Omental fat pad (tissue), 4 donors: Measurements from ENCODE around the gene APLP2. TPM values are rescaled to one million over a fixed set of nuclear protein-coding genes. Genes with fewer than 3 reads are reported as not detected.
A peak's percentile ranks its signal among the peaks of the same experiment; 100 is the strongest.

ENCODE experiments used
- ATAC-seq: fragments of 150-250 bp; one replicate; pipeline ENCODE4 v1.9.1; 2016; ENCODE audit warnings: mild to moderate bottlenecking, moderate library complexity; ENCODE audit not compliant: low FRiP score
- DNase-seq: peaks from one replicate; pipeline ENCODE4 v3.0.0-alpha.2; 2019; ENCODE audit warnings: low spot score
- CTCF ChIP-seq, 3 donors: fragments of 450-650 bp; IDR thresholded peaks; one replicate each; pipeline ENCODE4 v1.5.1; 2016 to 2017; ENCODE audit warnings: antibody characterized with exemption in 3 of 3, mild to moderate bottlenecking in 3 of 3, moderate library complexity in 2 of 3
- total RNA-seq, 4 donors: library from RNA; depleted of rRNA; stranded (reverse); fragments of >200 nt; gene quantifications; one replicate each; pipeline ENCODE4 v1.1.0, GENCODE V29; 2016

The APLP2 gene
- total RNA-seq, 4 donors from 2014 or later: 288 to 530 (median 485) TPM

DNA sequence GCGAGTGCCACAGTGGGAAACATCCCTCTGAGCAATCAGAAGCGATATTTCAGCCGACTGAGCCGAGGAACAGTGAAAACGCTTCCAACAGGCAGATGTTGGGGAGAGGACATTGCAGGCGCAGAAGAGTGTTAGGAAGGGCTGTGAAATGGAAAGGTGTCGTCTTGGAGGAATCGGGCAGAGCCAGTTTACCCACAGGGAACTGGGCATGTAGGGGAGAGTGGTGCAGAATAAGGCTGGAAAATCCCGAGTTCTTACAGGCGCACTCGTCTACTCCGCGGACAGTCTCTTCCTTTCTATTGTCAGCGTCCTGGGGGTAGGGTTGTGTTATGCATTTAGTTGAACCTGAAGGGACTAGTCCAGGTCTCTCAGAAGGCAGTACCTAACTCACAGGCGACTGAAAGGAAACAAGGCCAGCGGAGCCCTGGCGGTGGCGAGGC is 1.1 kb upstream of the APLP2 start:
- TF ChIP-seq CTCF (IDR thresholded peaks at IDR 0.05): no peak
- no peak for ATAC-seq

GRCh38 chr11:130068986-130069658 is 572 bp upstream of the APLP2 start:
- DNase-seq (no peak), ATAC-seq (peak; percentile 82)
- no peak for TF ChIP-seq CTCF (IDR thresholded peaks at IDR 0.05)

More for the DNA sequence above, 1.1 kb upstream of the APLP2 start:
- DNase-seq: no peak

DNA sequence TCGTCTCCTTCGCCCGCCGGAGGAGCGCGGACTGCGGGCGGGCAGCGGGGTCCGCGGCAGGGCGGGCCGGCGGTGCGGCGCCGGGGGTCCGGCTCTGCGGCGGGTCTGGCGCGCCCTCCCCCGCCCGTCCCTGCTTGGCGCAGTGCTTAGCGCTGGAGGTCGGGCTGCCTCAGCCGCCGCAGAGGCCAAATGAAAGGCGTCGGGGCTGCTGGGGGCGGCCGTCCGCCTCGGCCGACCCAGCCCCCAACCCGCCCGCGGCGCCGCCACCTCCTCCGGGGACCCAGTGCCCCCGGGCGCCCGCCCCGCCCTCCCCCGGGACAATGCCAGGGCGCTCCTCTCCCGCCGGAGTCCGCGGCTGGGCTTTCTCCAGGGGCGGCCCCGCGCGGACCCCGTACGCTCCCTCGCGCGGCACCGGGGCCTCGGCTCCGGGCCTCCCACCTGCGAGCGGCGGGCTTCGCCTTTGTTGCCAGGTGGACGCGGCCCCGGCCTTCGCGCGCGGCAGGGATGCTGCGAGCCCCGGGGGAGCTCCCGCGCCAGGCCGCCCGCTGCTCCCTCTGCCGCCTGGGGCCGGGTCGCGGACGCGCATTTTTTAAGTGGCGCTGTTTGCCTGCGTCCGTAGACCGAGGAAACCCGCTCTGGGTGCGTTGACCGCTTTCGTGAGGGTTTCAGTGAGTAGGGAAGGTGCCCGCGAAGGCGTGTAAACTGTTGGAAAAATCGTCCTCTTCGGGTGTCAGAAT is 583 bp downstream of the APLP2 start:
- no peak for ATAC-seq
- DNase-seq: no peak
- TF ChIP-seq CTCF (IDR thresholded peaks at IDR 0.05): no peak

- DNase-seq (no peak), ATAC-seq (no peak)
- TF ChIP-seq CTCF (IDR thresholded peaks at IDR 0.05): no peak
Measured at GRCh38 chr11:130070846-130071200, 1.1 kb downstream of the APLP2 start.

- DNase-seq (no peak), ATAC-seq (no peak)
- TF ChIP-seq CTCF (IDR thresholded peaks at IDR 0.05): no peak
Measured at GRCh38 chr11:130071211-130071712, 1.6 kb downstream of the APLP2 start.

DNA sequence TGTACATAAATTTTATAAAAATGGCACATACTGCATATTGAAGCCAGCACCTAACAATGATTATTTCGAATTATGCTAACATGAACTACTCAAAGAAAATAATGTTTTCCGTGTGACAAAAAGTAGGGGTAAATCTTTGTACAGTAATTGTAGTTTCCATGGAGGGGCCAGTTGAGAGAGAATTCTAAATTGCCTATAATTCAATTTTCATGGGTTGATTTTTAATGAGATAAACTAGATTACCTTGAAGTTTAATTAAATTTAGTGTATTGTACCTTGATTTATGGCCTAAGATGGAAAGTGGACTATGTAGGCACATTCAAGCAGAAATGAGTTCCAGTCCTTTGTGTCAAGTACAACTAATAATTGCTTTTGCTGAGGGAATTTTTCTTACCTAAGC is 5.0 kb downstream of the APLP2 start:
- no peak for TF ChIP-seq CTCF (IDR thresholded peaks at IDR 0.05)
- ATAC-seq (no peak), DNase-seq (no peak)
